Transverse colon (tissue), 4 donors: ENCODE data around the gene NPM1.

Experiments used
- CTCF ChIP-seq, 5 experiments: fragments of 200-600 bp in 3 of 5; fragments of 450-650 bp in 2 of 5; sonication (generic) in 3 of 5; IDR thresholded peaks; 1 replicate in 2 of 5; 2 replicates in 3 of 5; pipeline ENCODE4 v1.5.1; 2016 to 2017; ENCODE audit warnings: antibody characterized with exemption in 5 of 5, inconsistent platforms in 3 of 5, mild to moderate bottlenecking in 2 of 5, moderate library complexity in 1 of 5
- POLR2A ChIP-seq: fragments of 450-650 bp; IDR thresholded peaks from one replicate; pipeline ENCODE4 v1.6.1; 2016; ENCODE audit warnings: antibody characterized with exemption, mild to moderate bottlenecking, moderate library complexity
- POLR2AphosphoS5 ChIP-seq, 3 donors: sonication (generic); formaldehyde crosslinking; IDR thresholded peaks; one replicate each; pipeline ENCODE4 v1.6.1; 2016; ENCODE audit warnings: antibody characterized with exemption in 3 of 3

- TF ChIP-seq POLR2A (no peak), CTCF (IDR thresholded peaks at IDR 0.05) (no peak), POLR2AphosphoS5 (IDR thresholded peaks at IDR 0.05) (no peak)
Observed at GRCh38 chr5:171453056-171453725, 65.5 kb downstream of the NPM1 start.
